HTR-8/SVneo (cell line): Measurements from ENCODE around the gene DACT3.

Source experiments
- DNase-seq: peaks from one replicate; pipeline ENCODE4 v3.0.0; 2011; ENCODE audit warnings: low spot score, mixed read lengths; ENCODE audit not compliant: insufficient read length
- FAIRE-seq: peaks from 2 replicates; lab custom pipeline; 2011; peaks lifted over from hg19 to GRCh38; lab: Jason Lieb, UNC

Gene DACT3

GRCh38 chr19:46661020-46661731 is at the start of gene DACT3:
Gene DACT3, minus strand, starts transcription at chr19:46661182. Its CDS starts 118 bp downstream, at chr19:46661064.
- FAIRE-seq, result peak; percentile 99
- peak; percentile 98 for DNase-seq

- no peak for FAIRE-seq
Observed at GRCh38 chr19:46710687-46711086, 49.7 kb upstream of the DACT3 start.

GRCh38 chr19:46704379-46705076 is 43.5 kb upstream of the DACT3 start:
- no peak for FAIRE-seq
- DNase-seq, result peak; percentile 71

More at GRCh38 chr19:46710687-46711086, 49.7 kb upstream of the DACT3 start:
- no peak for DNase-seq

DNA sequence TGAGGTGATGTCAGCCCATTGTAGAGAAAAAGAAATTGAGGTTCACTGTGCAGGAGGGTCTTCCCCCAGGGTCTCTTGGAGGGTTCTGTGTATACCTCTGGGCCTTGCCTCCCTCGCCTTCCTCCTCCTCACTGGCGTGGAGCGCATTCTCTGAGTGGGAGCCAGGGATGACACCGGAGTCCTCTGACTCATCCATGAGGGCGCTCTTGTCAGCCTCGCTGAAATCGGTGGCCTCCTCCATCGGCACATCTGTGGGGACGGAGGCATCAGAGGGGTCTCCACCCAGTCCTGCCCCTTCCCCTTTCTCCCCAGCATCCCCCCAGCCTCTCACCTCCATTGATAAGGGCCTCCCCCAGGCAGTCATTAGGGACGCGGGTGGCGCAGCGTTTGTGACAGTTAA is 39.7 kb upstream of the DACT3 start:
- FAIRE-seq (no peak), DNase-seq (no peak)

DNA sequence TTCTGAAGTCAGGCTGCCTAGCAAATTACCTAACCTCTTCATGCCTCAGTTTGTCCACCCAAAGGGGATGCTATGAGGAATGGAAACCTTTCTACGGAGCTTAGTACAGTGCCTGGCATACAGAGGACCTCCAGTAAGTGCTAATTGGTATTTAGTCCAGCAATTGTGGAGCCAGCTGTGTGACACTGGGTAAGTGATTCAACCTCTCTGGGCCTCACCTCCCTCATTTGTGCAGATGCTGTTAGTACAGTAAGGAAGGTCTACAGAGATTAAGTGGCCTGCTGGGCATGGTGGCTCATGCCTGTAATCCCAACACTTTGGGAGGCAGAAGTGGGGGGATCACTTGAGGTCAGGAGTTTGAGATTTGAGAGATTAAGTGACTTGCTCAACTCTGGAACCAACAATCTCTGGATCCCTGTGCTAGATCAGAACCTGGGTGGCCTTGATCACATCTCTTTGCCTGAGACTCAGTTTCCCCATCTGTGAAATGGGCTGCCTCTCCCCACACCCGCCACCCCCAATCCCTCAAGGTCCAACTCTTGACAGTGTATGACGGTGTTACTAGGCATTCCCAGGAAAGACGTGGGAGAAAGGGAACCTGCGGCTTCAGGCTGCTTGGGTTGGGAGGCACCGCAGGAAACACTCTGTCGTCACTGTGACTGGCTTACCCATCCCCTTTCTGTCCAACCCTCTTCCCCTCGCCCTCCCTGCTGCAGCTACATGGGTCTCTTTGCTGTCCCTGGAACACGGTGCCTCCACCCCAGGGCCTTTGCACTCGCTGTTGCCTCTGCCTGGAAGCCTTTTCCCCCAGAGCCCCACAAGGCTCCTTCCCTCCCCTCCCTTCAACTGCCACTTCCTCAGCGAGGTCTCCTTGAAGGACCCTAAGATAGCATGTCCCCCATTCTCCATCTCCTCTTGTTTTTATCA is 37.7 kb upstream of the DACT3 start:
- DNase-seq (no peak), FAIRE-seq (no peak)

DNA sequence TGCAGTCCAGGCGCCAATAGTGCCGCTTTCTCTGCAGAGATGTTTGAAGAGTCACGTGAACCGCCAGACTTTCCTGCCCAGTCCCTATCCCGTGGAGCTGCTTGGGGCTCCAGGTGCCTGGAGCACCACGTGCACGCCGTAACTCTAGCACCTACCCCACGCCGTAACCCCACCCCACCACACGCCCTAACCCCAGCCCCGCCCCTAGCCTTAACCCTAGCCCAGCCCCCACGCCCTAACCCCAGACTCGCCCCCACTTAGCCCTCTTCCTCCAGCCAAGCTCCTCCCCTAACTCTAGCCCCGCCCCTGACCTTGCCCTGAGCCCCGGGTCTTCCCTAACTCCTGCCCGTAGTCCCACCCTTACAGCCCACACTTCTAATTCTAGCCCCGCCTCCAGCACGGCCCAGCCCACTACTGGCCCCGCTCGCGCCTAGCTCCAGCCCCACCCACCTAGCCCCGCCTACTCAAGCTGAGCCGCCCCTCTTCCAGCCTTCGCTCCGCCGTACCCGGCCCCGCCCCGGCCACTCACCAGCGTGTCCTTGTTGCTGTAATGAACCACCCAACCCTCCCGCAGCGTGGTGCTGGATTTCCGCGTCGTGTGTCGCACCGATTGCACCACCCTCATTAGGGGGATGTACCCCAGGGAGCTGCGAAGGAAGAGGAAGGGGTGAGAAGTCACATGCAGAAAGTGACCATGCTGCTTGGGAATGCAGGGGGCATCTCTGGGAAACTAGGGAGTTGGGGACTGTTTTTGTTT is 36.4 kb upstream of the DACT3 start:
- FAIRE-seq (no peak), DNase-seq (no peak)

GRCh38 chr19:46696866-46697203 is 35.9 kb upstream of the DACT3 start:
- no peak for FAIRE-seq
- no peak for DNase-seq

DNA sequence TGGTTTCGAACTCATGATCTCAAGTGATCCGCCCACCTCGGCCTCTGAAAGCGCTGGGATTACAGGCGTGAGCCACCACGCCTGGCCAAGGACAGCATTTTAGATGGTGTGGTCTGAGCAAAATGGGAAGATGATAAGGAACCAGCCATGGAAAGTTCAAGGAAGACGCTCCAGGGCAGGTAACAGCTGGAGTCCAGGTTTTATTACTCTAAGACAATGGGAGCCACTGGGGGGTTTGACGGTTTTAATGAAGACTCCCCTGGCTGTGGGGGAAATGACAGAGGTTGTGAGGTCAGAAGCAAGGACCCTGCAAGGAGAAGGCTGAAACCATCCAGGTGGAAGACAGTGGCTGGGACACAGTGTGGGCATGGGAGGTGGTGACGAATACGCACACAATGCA is 35.1 kb upstream of the DACT3 start:
- FAIRE-seq, result no peak
- DNase-seq, result no peak

GRCh38 chr19:46693760-46694159 is 32.8 kb upstream of the DACT3 start:
- FAIRE-seq (no peak), DNase-seq (no peak)

DNA sequence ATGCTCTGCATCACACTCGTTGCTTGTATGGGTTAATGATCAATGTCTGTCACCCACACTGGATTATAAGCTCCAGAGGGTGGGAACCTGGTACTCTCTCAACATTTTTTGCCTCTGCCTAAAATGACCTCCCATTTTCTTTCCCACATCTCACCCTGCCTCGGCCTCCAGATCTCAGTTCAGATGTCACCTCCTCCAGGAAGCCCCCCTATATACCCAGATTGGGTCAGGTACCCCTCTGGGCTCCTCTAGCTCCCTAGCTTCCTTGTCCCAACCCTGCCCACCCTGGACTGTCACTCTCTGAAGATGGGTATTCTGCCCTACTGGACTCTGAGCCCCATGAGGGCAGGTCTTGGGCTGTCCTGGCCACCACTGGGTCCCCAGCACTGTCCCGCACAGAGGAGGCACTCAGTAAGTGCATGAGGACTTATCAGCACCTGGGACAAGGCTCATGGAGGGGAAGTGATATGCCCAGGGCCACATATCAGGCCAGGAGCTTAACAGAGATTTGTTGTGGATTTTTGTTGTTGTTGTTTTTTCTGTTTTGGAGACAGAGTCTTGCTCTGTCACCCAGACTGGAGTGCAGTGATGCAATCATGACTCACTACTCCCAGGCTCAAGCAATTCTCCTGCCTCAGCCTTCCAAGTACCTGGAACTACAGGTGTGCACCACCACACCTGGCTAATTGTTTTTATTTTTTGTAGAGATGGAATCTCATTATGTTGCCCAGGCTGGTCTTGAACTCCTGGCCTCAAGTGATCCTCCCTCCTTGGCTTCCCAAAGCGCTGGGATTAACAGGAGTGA is 32.1 kb upstream of the DACT3 start:
- no peak for FAIRE-seq
- DNase-seq, result no peak

GRCh38 chr19:46691948-46692347 is 31.0 kb upstream of the DACT3 start:
- FAIRE-seq (no peak), DNase-seq (no peak)

GRCh38 chr19:46691104-46691503 is 30.1 kb upstream of the DACT3 start:
- no peak for FAIRE-seq
- DNase-seq, result no peak

- no peak for DNase-seq
- no peak for FAIRE-seq
Observed at GRCh38 chr19:46689358-46689757, 28.4 kb upstream of the DACT3 start.

- no peak for FAIRE-seq
- no peak for DNase-seq
Observed at GRCh38 chr19:46687438-46688145, 26.6 kb upstream of the DACT3 start.

DNA sequence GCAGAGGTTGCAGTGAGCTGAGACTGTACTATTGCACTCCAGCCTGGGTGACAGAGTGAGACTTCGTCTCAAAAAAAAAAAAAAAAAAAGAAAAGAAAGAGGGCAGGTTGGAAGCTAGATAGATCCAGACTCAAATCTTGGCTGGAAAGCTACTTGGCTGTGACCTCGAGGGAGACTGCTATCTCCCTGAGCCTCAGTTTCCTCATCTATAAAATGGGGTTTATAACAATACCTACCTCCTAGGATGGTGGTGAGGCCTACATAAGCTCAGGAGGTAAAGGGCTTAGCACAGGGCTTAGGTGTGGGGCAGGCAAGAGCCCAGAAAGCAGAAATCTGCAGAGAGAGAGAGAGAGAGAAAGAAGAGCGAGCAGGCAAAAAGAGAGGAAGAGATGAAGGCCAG is 24.2 kb upstream of the DACT3 start:
- FAIRE-seq (no peak), DNase-seq (no peak)

- DNase-seq (no peak), FAIRE-seq (no peak)
Observed at GRCh38 chr19:46678110-46678732, 17.2 kb upstream of the DACT3 start.

DNA sequence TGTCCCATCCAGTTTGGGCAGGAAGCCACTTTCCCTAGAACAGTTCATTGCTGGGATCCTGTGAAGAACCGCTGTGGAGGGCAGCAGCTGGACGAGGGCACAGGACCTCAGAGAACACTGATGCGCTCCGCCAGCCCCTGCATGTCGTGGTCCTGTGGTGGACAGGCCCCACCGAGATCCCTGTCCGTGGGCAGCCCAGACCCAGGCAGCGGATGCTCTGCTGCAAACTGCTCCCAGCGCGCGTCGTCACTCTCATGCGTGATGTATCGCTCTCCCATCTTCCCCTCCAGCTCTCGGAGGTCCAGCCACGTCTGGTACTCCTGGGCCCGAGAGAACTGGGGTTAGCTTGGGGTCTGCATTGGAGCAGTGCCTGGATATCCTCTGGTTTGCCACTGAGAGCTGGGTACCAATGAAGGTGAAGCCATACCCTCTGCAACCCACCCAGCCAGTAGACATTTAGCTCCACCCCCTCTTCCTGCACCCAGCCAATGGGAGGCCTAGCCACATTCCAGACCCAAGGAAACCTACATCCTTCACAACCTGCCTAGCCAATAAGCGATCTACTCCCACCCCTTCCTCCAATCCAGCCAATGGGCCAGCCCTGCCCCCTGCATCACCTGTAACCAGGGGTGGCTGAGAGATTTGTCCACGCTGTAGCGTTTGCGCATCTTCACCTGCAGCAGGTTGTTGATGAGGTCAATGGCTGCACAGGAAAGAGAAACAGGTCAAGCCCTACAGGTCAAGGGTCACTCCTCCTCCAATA is 13.6 kb upstream of the DACT3 start:
- FAIRE-seq (no peak), DNase-seq (no peak)

DNA sequence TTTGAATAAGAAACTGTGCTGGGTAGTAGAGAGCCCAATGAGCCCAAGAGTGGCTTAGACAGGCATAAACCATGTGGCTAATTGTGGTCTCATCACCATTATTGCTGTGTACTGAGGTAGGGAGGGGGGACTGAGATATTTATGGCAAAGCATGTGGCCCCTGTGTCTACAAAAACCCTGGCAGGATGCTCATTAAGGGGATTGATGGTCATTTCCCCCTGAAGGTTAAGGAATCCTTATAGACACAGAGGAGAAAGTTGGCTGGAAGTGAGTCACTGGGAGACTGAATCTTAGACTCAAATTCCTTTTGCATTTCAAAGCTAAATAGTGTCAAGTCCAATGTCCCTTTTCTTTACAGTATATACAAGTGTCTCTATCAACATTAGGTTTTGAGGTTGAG is 9.8 kb upstream of the DACT3 start:
- FAIRE-seq, result peak; percentile 46
- no peak for DNase-seq
